ENCODE results near the gene PER1.

DNA sequence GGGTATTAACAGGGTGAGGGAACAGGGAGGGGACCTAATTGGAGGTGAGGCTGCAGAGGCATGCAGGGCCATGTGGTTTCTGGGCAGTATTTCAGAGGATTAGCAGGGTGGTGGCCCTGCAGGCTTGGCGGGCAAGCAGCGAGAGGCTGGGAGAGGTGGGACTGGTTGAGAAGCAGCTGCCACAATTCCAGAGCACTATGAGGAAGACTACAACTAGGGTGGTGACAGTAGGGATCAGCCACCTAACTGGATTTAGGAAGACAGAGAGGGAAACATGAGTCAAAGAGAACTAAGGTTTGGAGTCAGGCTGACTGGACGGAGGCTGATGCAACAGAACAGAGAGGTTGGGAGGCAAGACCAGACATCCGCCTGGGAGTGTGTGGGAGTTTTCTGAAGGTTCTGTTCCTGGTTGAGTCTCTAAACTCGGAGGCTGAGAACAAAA, 46.2 kb downstream of the PER1 start:
- TF ChIP-seq POLR2A (IDR thresholded peaks at IDR 0.05; ENCODE audit: low read depth, low read length) (no peak), POLR2AphosphoS5 (IDR thresholded peaks at IDR 0.05; ENCODE audit: low read depth, low read length) (no peak), TAF1 (IDR thresholded peaks at IDR 0.05; ENCODE audit: low read depth, low read length) (no peak), PAX5 (IDR thresholded peaks at IDR 0.05; ENCODE audit: insufficient read depth, low read length, severe bottlenecking) (no peak), POU2F2 (IDR thresholded peaks at IDR 0.05; ENCODE audit: low read depth, low read length) (no peak)

All from GM12891 (cell line).